Measurements from ENCODE around the gene MYRFL.

- TF ChIP-seq CTCF (IDR thresholded peaks at IDR 0.05; ENCODE audit: poor library complexity, severe bottlenecking) (no peak), TAF1 (IDR thresholded peaks at IDR 0.05; ENCODE audit: low read depth) (no peak), EZH2 (IDR thresholded peaks at IDR 0.05; ENCODE audit: borderline replicate concordance, insufficient read depth, low read length, poor library complexity, severe bottlenecking) (no peak), EP300 (conservative IDR thresholded peaks at IDR 0.05; ENCODE audit: poor library complexity, severe bottlenecking) (no peak), MXI1 (conservative IDR thresholded peaks at IDR 0.05; ENCODE audit: poor library complexity, severe bottlenecking) (no peak)
These were observed 104.1 kb downstream of the MYRFL start for GRCh38 chr12:69929125-69929524.
